H1 (cell line): ENCODE data around the gene TSC22D4. TPM values are rescaled to one million over a fixed set of nuclear protein-coding genes. Genes with fewer than 3 reads are reported as not detected.
A peak's percentile ranks its signal among the peaks of the same experiment; 100 is the strongest.

Experiments used
- CTCF ChIA-PET: fragments of 300-600 bp; sonication (Branson Sonifier 250); formaldehyde crosslinking; loops from one replicate; lab custom pipeline; 2021; ENCODE audit not compliant: partially characterized antibody; lab: Charles Lee
- POLR2A ChIA-PET: fragments of 300-600 bp; sonication (Branson Sonifier 250); formaldehyde crosslinking; loops from one replicate; lab custom pipeline; 2021; ENCODE audit warnings: inconsistent platforms; ENCODE audit not compliant: partially characterized antibody; lab: Charles Lee
- DNase-seq, 2 experiments: peaks; one replicate each; pipeline versions ENCODE4 v3.0.0 to v3.0.0-alpha.2; 2010 to 2022; ENCODE audit warnings: low spot score in 2 of 2, low read depth in 1 of 2, mixed read lengths in 1 of 2
- FAIRE-seq: peaks from 2 replicates; lab custom pipeline; 2011; peaks lifted over from hg19 to GRCh38; lab: Jason Lieb, UNC
- H2AFZ ChIP-seq: 2 replicates; pipeline ENCODE4 v1.8.1; 2012; ENCODE audit warnings: low read length, inconsistent platforms
- H2AK5ac ChIP-seq: 2 replicates; pipeline ENCODE4 v1.6.1; 2013; ENCODE audit warnings: low read depth, low read length
- H2BK120ac ChIP-seq: replicated peaks from 2 replicates; pipeline ENCODE3; 2013; ENCODE audit warnings: low read depth, low read length, inconsistent platforms
- H2BK12ac ChIP-seq: 2 replicates; pipeline ENCODE4 v1.6.1; 2013; ENCODE audit warnings: low read depth, low read length
- H2BK15ac ChIP-seq: 2 replicates; pipeline ENCODE4 v1.6.1; 2013; ENCODE audit warnings: low read length
- H2BK20ac ChIP-seq: 2 replicates; pipeline ENCODE4 v1.6.1; 2013; ENCODE audit warnings: low read length
- H2BK5ac ChIP-seq: 2 replicates; pipeline ENCODE4 v1.6.1; 2013; ENCODE audit warnings: low read depth, low read length
- H3K14ac ChIP-seq: 2 replicates; pipeline ENCODE4 v1.6.1; 2013; ENCODE audit warnings: inconsistent platforms; ENCODE audit not compliant: insufficient read length
- H3K18ac ChIP-seq: 2 replicates; pipeline ENCODE4 v1.6.1; 2013; ENCODE audit warnings: low read length; ENCODE audit errors: extremely low read depth
- H3K23ac ChIP-seq: 2 replicates; pipeline ENCODE4 v1.6.1; 2013; ENCODE audit warnings: inconsistent platforms; ENCODE audit not compliant: insufficient read length
- H3K23me2 ChIP-seq: 2 replicates; pipeline ENCODE4 v1.6.1; 2013; ENCODE audit warnings: low read depth, low read length
- H3K27ac ChIP-seq: 2 replicates; pipeline ENCODE4 v1.6.1; 2011; ENCODE audit warnings: low read depth, low read length, inconsistent platforms
- H3K27me3 ChIP-seq, 4 experiments: replicated peaks in 1 of 4; 1 replicate in 1 of 4; 2 replicates in 3 of 4; pipeline versions ENCODE4 v1.6.1 to v1.8.1; 2011 to 2013; ENCODE audit warnings: low read length in 3 of 4, mild to moderate bottlenecking in 3 of 4, inconsistent platforms in 2 of 4, mixed read lengths in 2 of 4, moderate library complexity in 1 of 4; ENCODE audit not compliant: control insufficient read depth in 3 of 4, insufficient read depth in 3 of 4; ENCODE audit errors: extremely low read depth in 1 of 4
- H3K36me3 ChIP-seq, 4 experiments: 2 replicates each; pipeline versions ENCODE4 v1.6.1 to v1.8.1; 2011 to 2013; ENCODE audit warnings: mild to moderate bottlenecking in 4 of 4, low read length in 3 of 4, moderate library complexity in 2 of 4, control low read depth in 1 of 4, inconsistent platforms in 1 of 4; ENCODE audit not compliant: insufficient read depth in 4 of 4, control insufficient read depth in 2 of 4
- H3K4ac ChIP-seq: replicated peaks from 2 replicates; pipeline ENCODE3; 2013; ENCODE audit warnings: low read length, low read depth, mixed read lengths, inconsistent platforms; ENCODE audit not compliant: insufficient read length
- H3K4me1 ChIP-seq, 4 experiments: replicated peaks in 1 of 4; 1 replicate in 1 of 4; 2 replicates in 3 of 4; pipeline versions ENCODE4 v1.6.1 to v1.8.1; 2011 to 2013; ENCODE audit warnings: low read length in 3 of 4, inconsistent platforms in 2 of 4, mixed read lengths in 1 of 4; ENCODE audit not compliant: insufficient read depth in 4 of 4, control insufficient read depth in 3 of 4
- H3K4me2 ChIP-seq, 2 experiments: 2 replicates each; pipeline versions ENCODE4 v1.6.1 to v1.8.1; 2011 to 2013; ENCODE audit warnings: low read depth in 2 of 2, low read length in 2 of 2, control low read depth in 1 of 2, inconsistent platforms in 1 of 2, mild to moderate bottlenecking in 1 of 2; ENCODE audit not compliant: insufficient read depth in 1 of 2
- H3K4me3 ChIP-seq, 4 experiments: fragments of 200-600, 300-600 bp in 1 of 4; sonication (generic), shearing (Covaris generic), sonication (Bioruptor Twin) in 1 of 4; 2 replicates each; pipeline versions ENCODE4 v1.5.1 to v1.8.1; 2011 to 2016; ENCODE audit warnings: low read length in 4 of 4, low read depth in 3 of 4, control low read depth in 2 of 4, inconsistent platforms in 2 of 4, mild to moderate bottlenecking in 2 of 4, mixed read lengths in 1 of 4, moderate library complexity in 1 of 4; ENCODE audit not compliant: insufficient read depth in 2 of 4; ENCODE audit errors: extremely low read depth in 1 of 4
- H3K56ac ChIP-seq: replicated peaks from 2 replicates; pipeline ENCODE3; 2013; ENCODE audit warnings: low read depth, mild to moderate bottlenecking, mixed read lengths, low read length, inconsistent platforms; ENCODE audit not compliant: insufficient read length
- H3K79me1 ChIP-seq: 2 replicates; pipeline ENCODE4 v1.6.1; 2013; ENCODE audit warnings: low read depth, low read length, control low read depth
- H3K79me2 ChIP-seq, 2 experiments: 2 replicates each; pipeline versions ENCODE4 v1.6.1 to v1.8.1; 2012 to 2013; ENCODE audit warnings: low read length in 2 of 2, mild to moderate bottlenecking in 2 of 2, inconsistent platforms in 1 of 2; ENCODE audit not compliant: insufficient read depth in 2 of 2, control insufficient read depth in 1 of 2
- H3K9ac ChIP-seq, 4 experiments: replicated peaks in 1 of 4; 1 replicate in 1 of 4; 2 replicates in 3 of 4; pipeline versions ENCODE4 v1.6.1 to v1.8.1; 2011 to 2013; ENCODE audit warnings: low read depth in 3 of 4, low read length in 3 of 4, control low read depth in 2 of 4, mild to moderate bottlenecking in 2 of 4, moderate library complexity in 2 of 4, inconsistent platforms in 1 of 4; ENCODE audit errors: extremely low read depth in 1 of 4
- H3K9me3 ChIP-seq, 2 experiments: 2 replicates each; pipeline versions ENCODE4 v1.6.1 to v1.8.1; 2012 to 2013; ENCODE audit warnings: mild to moderate bottlenecking in 2 of 2, moderate library complexity in 2 of 2, control low read depth in 1 of 2, inconsistent platforms in 1 of 2, low read depth in 1 of 2, low read length in 1 of 2, mixed read lengths in 1 of 2; ENCODE audit not compliant: insufficient read depth in 2 of 2
- H4K20me1 ChIP-seq, 2 experiments: replicated peaks in 1 of 2; 2 replicates each; pipeline versions ENCODE3 to v1.8.1; 2011 to 2013; ENCODE audit warnings: inconsistent platforms in 2 of 2, low read length in 2 of 2, mild to moderate bottlenecking in 1 of 2; ENCODE audit not compliant: insufficient read depth in 2 of 2, control insufficient read depth in 1 of 2
- H4K5ac ChIP-seq: 2 replicates; pipeline ENCODE4 v1.6.1; 2013; ENCODE audit warnings: low read length, low read depth, mixed read lengths, inconsistent platforms; ENCODE audit not compliant: insufficient read length
- H4K8ac ChIP-seq: 2 replicates; pipeline ENCODE4 v1.8.0; 2013; ENCODE audit warnings: mild to moderate bottlenecking, moderate library complexity, low read length, inconsistent platforms; ENCODE audit not compliant: insufficient read depth; ENCODE audit errors: extremely low read depth
- H4K91ac ChIP-seq: replicated peaks from 2 replicates; pipeline ENCODE3; 2013; ENCODE audit warnings: low read length, mixed read lengths, inconsistent platforms; ENCODE audit not compliant: insufficient read length
- HDAC2 ChIP-seq, 2 experiments: fragments of 300-600 bp in 1 of 2; sonication (generic) in 1 of 2; IDR thresholded peaks; 2 replicates each; pipeline ENCODE4 v1.6.1; 2011 to 2012; ENCODE audit warnings: low read depth in 2 of 2, low read length in 2 of 2, mild to moderate bottlenecking in 2 of 2, moderate library complexity in 2 of 2, borderline replicate concordance in 1 of 2, inconsistent platforms in 1 of 2
- TBP ChIP-seq: IDR thresholded peaks from 2 replicates; pipeline ENCODE4 v1.6.1; 2011; ENCODE audit warnings: low read depth, low read length, improper control_type of control experiment
- WGBS, 2 experiments: shearing (Covaris generic) in 1 of 2; methylation state at CpG; one replicate each; pipeline versions ENCODE4 v1.1.6 to v1.1.7; 2013 to 2015; ENCODE audit warnings: low lambda C conversion rate in 2 of 2, mixed read lengths in 2 of 2, inconsistent platforms in 1 of 2, low coverage in 1 of 2, missing lambda C conversion rate in 1 of 2; ENCODE audit not compliant: insufficient replicate concordance in 2 of 2, insufficient coverage in 1 of 2, insufficient read length in 1 of 2; ENCODE audit errors: extremely low coverage in 1 of 2, missing lambda C conversion rate in 1 of 2; 5-methylcytosine and 5-hydroxymethylcytosine counted together
- polyA plus RNA-seq, 7 experiments: library from polyadenylated mRNA; depleted of rRNA in 3 of 7; stranded (reverse) in 5 of 7; unstranded in 2 of 7; fragments of >200 nt in 5 of 7; fragments of 200-250 nt in 2 of 7; gene quantifications; 1 replicate in 5 of 7; 2 replicates in 1 of 7; 4 replicates in 1 of 7; pipeline versions ENCODE4 v1.2.1 to v1.2.3, GENCODE V29; 2011 to 2013; ENCODE audit warnings: missing spikeins in 2 of 7, mixed read lengths in 2 of 7
- total RNA-seq: library from RNA; stranded (reverse); fragmentation: NEBNext Ultra II Directional; extraction: Animal tissue kit (Norgen Biotek cat#: 25700); gene quantifications from 2 replicates; pipeline ENCODE4 v1.2.1, GENCODE V29; 2021

TSC22D4 gene
- total and polyA plus RNA-seq, 2 of the 8 experiments (the other 6 are each of a cell fraction or from before 2014, with no cell fraction given) = 13.2 to 20.3 TPM

DNA sequence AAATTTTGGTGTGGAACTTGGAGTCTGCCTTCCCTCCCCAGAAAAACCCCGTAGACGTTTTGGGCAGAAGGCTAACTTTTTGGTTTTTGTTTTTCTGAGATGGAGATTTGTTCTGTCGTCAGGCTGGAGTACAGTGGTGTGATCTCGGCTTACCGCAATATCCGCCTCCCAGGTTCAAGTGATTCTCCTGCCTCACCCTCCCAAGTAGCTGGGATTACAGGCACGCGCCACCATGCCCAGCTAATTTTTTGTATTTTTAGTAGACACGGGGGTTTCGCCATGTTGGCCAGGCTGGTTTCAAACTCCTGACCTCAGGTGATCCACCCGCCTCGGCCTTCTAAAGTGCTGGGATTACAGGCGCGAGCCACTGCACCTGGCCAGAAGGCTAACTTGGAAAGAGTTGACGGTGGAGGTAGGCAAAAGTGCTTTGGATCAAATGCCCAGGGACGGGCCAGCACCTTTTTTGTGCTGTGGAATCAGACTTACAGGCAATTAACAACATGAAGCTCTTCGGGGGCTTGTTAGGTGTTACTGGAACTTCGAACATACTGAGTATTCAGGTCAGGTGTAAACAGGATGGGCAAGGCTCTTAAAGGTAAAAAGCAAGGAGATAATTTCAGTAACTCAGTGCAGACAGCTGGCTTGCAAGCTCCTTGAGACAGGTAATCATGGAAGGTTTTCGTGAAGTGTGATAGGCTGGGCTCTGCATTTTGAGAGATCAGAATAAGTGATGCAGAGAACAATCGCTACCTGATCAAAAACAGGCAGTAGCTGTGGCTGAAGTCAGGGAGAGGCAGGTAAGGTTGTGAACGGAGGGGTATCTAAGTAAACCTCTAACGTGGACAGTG, 44.5 kb downstream of the TSC22D4 start:
- H3K4me1 ChIP-seq = peaks cover 4 to 17% (median 10%) of the 10 kb centered on the region in 4 experiments
- no peak overlapping the region for H3K18ac ChIP-seq
- no peak for TF ChIP-seq HDAC2 (IDR thresholded peaks at IDR 0.05; ENCODE audit: borderline replicate concordance in 1 of 2, low read depth in 2 of 2, low read length in 2 of 2)
- TF ChIP-seq TBP = no peak
- no peak overlapping the region for H2AK5ac ChIP-seq
- 83% methylated on average over 22 of the region's 22 CpGs; no CpG with 5 or more reads in 1 of the 2 experiments for WGBS, 2 experiments
- peaks cover 8% of the 10 kb centered on the region in 2 experiments for H4K20me1 ChIP-seq
- H3K79me1 ChIP-seq = peaks cover 2% of the 10 kb centered on the region
- ChIA-PET POLR2A (interaction anchor here (0.6 to 5.2 kb wide), 10 partner anchors 10 to 1045 kb away, joined by 3 to 55 read pairs (median 3); partner anchors contain the start of gene FBXO24), CTCF (interaction anchor here (0.8 to 2.7 kb wide), 6 partner anchors 10 to 35 kb away, joined by 3 to 9 read pairs (median 4); no protein-coding TSS in a partner anchor)
- H4K8ac ChIP-seq = no peak overlapping the region
- H2BK20ac ChIP-seq = no peak overlapping the region
- H3K4me2 ChIP-seq = peak overlapping the region; percentile 76 to 97
- H3K9me3 ChIP-seq = no peaks in the 10 kb centered on the region
- no peak overlapping the region for H2BK5ac ChIP-seq
- no peak overlapping the region for H2BK15ac ChIP-seq
- no peak overlapping the region for H3K56ac ChIP-seq
- DNase-seq = no peak
- no peaks in the 10 kb centered on the region for H3K27me3 ChIP-seq
- H3K4ac ChIP-seq = no peak overlapping the region
- H2AFZ ChIP-seq = no peak overlapping the region
- H3K4me3 ChIP-seq = peak overlapping the region; percentile 68 to 86 (median 83)
- H3K27ac ChIP-seq = no peak overlapping the region; the same call in 1 of the 2 replicates
- peaks cover 0 to 49% of the 10 kb centered on the region in 2 experiments; a peak in 3 of 4 replicates for H3K79me2 ChIP-seq
- H3K23me2 ChIP-seq = peaks cover 4% of the 10 kb centered on the region; the same call in 1 of the 2 replicates
- no peak overlapping the region for H3K23ac ChIP-seq
- no peak overlapping the region for H4K91ac ChIP-seq
- no peak for FAIRE-seq
- 0 out of 7 replicates have a peak overlapping the region, but pooled peaks of 1 of the 4 experiments have one; percentile 1 for H3K9ac ChIP-seq
- no peak overlapping the region for H3K14ac ChIP-seq
- no peak overlapping the region for H2BK120ac ChIP-seq
- H3K36me3 ChIP-seq = peaks cover 2 to 44% (median 18%) of the 10 kb centered on the region in 4 experiments; a peak in 6 of 8 replicates
- H4K5ac ChIP-seq = no peak overlapping the region
- 0 out of 2 replicates have a peak overlapping the region, but pooled peaks have one; percentile 17 for H2BK12ac ChIP-seq
